ENCODE data around the gene TMCC1.

The TMCC1 gene

GRCh38 chr3:129609591-129610182 lies 283.8 kb downstream of the TMCC1 start:
- DNase-seq (ENCODE audit: low spot score) = no peak

GRCh38 chr3:129608936-129609590 lies 284.4 kb downstream of the TMCC1 start:
- no peak for DNase-seq (ENCODE audit: low spot score)

GRCh38 chr3:129608087-129608935 lies 285.2 kb downstream of the TMCC1 start:
- DNase-seq (ENCODE audit: low spot score) = no peak

- no peak for DNase-seq (ENCODE audit: low spot score)
These were observed 286.0 kb downstream of the TMCC1 start for GRCh38 chr3:129607391-129608068.

GRCh38 chr3:129606636-129607390 lies 286.7 kb downstream of the TMCC1 start, which contains the start of gene PLXND1:
TSS of gene PLXND1 (minus strand) at chr3:129606676. CDS start at chr3:129606639, 37 bp downstream.
- DNase-seq (ENCODE audit: low spot score) = no peak

GRCh38 chr3:129605922-129606635 lies 287.4 kb downstream of the TMCC1 start:
- no peak for DNase-seq (ENCODE audit: low spot score)

GRCh38 chr3:129605203-129605921 lies 288.1 kb downstream of the TMCC1 start:
- no peak for DNase-seq (ENCODE audit: low spot score)

GRCh38 chr3:129604767-129605166 lies 288.7 kb downstream of the TMCC1 start:
- no peak for DNase-seq (ENCODE audit: low spot score)

- no peak for DNase-seq (ENCODE audit: low spot score)
These were observed 289.3 kb downstream of the TMCC1 start for GRCh38 chr3:129603991-129604749.

GRCh38 chr3:129603561-129603942 lies 290.0 kb downstream of the TMCC1 start:
- no peak for DNase-seq (ENCODE audit: low spot score)

GRCh38 chr3:129602730-129603560 lies 290.6 kb downstream of the TMCC1 start:
- peak; percentile 68 for DNase-seq (ENCODE audit: low spot score)

- DNase-seq (ENCODE audit: low spot score) = no peak
These were observed 291.2 kb downstream of the TMCC1 start for GRCh38 chr3:129602309-129602708.

- no peak for DNase-seq (ENCODE audit: low spot score)
These were observed 291.8 kb downstream of the TMCC1 start for GRCh38 chr3:129601713-129602112.

GRCh38 chr3:129600348-129600747 lies 293.2 kb downstream of the TMCC1 start:
- DNase-seq (ENCODE audit: low spot score) = no peak

GRCh38 chr3:129599607-129600006 lies 293.9 kb downstream of the TMCC1 start:
- DNase-seq (ENCODE audit: low spot score) = no peak

- DNase-seq (ENCODE audit: low spot score) = no peak
These were observed 294.4 kb downstream of the TMCC1 start for GRCh38 chr3:129599073-129599472.

GRCh38 chr3:129598484-129598883 lies 295.0 kb downstream of the TMCC1 start:
- DNase-seq (ENCODE audit: low spot score) = no peak

GRCh38 chr3:129598000-129598381 lies 295.5 kb downstream of the TMCC1 start:
- no peak for DNase-seq (ENCODE audit: low spot score)

Data from SW480 (cell line).